Measurements from ENCODE around the gene ZNF521.

ZNF521 gene

GRCh38 chr18:25335676-25336075, 16.3 kb downstream of the ZNF521 start:
- DNase-seq (ENCODE audit: low read depth in 2 of 2) = no peak

GRCh38 chr18:25335062-25335461, 16.9 kb downstream of the ZNF521 start:
- DNase-seq (ENCODE audit: low read depth in 2 of 2) = no peak

- DNase-seq (ENCODE audit: low read depth in 2 of 2) = no peak
These were observed 17.4 kb downstream of the ZNF521 start for GRCh38 chr18:25334588-25334987.

- no peak for DNase-seq (ENCODE audit: low read depth in 2 of 2)
These were observed 20.0 kb downstream of the ZNF521 start for GRCh38 chr18:25332002-25332401.

- DNase-seq (ENCODE audit: low read depth in 2 of 2) = no peak
These were observed 22.2 kb downstream of the ZNF521 start for GRCh38 chr18:25329783-25330182.

- no peak for DNase-seq (ENCODE audit: low read depth in 2 of 2)
These were observed 24.4 kb downstream of the ZNF521 start for GRCh38 chr18:25327584-25327983.

GRCh38 chr18:25326361-25326952, 25.5 kb downstream of the ZNF521 start:
- DNase-seq (ENCODE audit: low read depth in 2 of 2) = no peak

- DNase-seq (ENCODE audit: low read depth in 2 of 2) = no peak
These were observed 29.2 kb downstream of the ZNF521 start for GRCh38 chr18:25322806-25323205.

GRCh38 chr18:25316381-25317018, 35.5 kb downstream of the ZNF521 start:
- DNase-seq (ENCODE audit: low read depth in 2 of 2) = no peak

GRCh38 chr18:25314838-25315190, 37.2 kb downstream of the ZNF521 start:
- DNase-seq (ENCODE audit: low read depth in 2 of 2) = no peak

GRCh38 chr18:25314151-25314837, 37.7 kb downstream of the ZNF521 start:
- DNase-seq (ENCODE audit: low read depth in 2 of 2) = no peak

- no peak for DNase-seq (ENCODE audit: low read depth in 2 of 2)
These were observed 38.7 kb downstream of the ZNF521 start for GRCh38 chr18:25313268-25313667.

- DNase-seq (ENCODE audit: low read depth in 2 of 2) = no peak
These were observed 41.9 kb downstream of the ZNF521 start for GRCh38 chr18:25310045-25310444.

- no peak for DNase-seq (ENCODE audit: low read depth in 2 of 2)
These were observed 43.6 kb downstream of the ZNF521 start for GRCh38 chr18:25308381-25308780.

- DNase-seq (ENCODE audit: low read depth in 2 of 2) = no peak
These were observed 44.8 kb downstream of the ZNF521 start for GRCh38 chr18:25307192-25307591.

GRCh38 chr18:25306671-25307070, 45.3 kb downstream of the ZNF521 start:
- DNase-seq (ENCODE audit: low read depth in 2 of 2) = no peak

- no peak for DNase-seq (ENCODE audit: low read depth in 2 of 2)
These were observed 46.4 kb downstream of the ZNF521 start for GRCh38 chr18:25305584-25305983.

GRCh38 chr18:25300492-25300891, 51.5 kb downstream of the ZNF521 start:
- DNase-seq (ENCODE audit: low read depth in 2 of 2) = no peak

- DNase-seq (ENCODE audit: low read depth in 2 of 2) = no peak
These were observed 52.3 kb downstream of the ZNF521 start for GRCh38 chr18:25299426-25300300.

- DNase-seq (ENCODE audit: low read depth in 2 of 2) = no peak
These were observed 53.1 kb downstream of the ZNF521 start for GRCh38 chr18:25298853-25299274.

GRCh38 chr18:25295624-25296138, 56.3 kb downstream of the ZNF521 start:
- no peak for DNase-seq (ENCODE audit: low read depth in 2 of 2)

GRCh38 chr18:25291150-25291549, 60.8 kb downstream of the ZNF521 start:
- no peak for DNase-seq (ENCODE audit: low read depth in 2 of 2)
